Measurements from ENCODE around the gene CDPF1. TPM values are rescaled to one million over a fixed set of nuclear protein-coding genes. Genes with fewer than 3 reads are reported as not detected.

Gene CDPF1
- total RNA-seq, 1 donor from 2014 or later: 5.7 TPM

GRCh38 chr22:46259374-46259773, 9.3 kb upstream of the CDPF1 start:
- Histone ChIP-seq H3K4me2 (ENCODE audit: low read length) (no peak overlapping the region), H3K36me3 (ENCODE audit: insufficient read depth, low read length) (no peaks in the 10 kb centered on the region), H3K27ac (ENCODE audit: low read depth, low read length) (no peak overlapping the region), H3K79me2 (ENCODE audit: insufficient read depth, low read length) (no peaks in the 10 kb centered on the region), H2AFZ (ENCODE audit: low read depth, low read length) (no peak overlapping the region), H4K20me1 (ENCODE audit: insufficient read depth, low read length) (no peaks in the 10 kb centered on the region), H3K4me1 (ENCODE audit: insufficient read depth, low read length) (no peaks in the 10 kb centered on the region), H3K9me3 (ENCODE audit: insufficient read depth, low read depth, low read length) (peaks cover 2% of the 10 kb centered on the region), H3K4me3 (ENCODE audit: insufficient read depth, low read depth, low read length) (no peak overlapping the region), H3K27me3 (ENCODE audit: insufficient read depth, low read length) (peaks cover 15% of the 10 kb centered on the region), H3K9ac (ENCODE audit: low read length) (no peak overlapping the region)
- FAIRE-seq (no peak), DNase-seq (ENCODE audit: low read depth) (no peak)
- H3K27me3 Mint-ChIP-seq (ENCODE audit: low read depth, unreplicated experiment): peaks cover 56% of the 10 kb centered on the region
- no peak overlapping the region for H3K27ac Mint-ChIP-seq (ENCODE audit: unreplicated experiment)
- no peak for TF ChIP-seq EZH2 (IDR thresholded peaks at IDR 0.05; ENCODE audit: insufficient read depth, low read length)
- TF ChIP-seq, protein P1, sequence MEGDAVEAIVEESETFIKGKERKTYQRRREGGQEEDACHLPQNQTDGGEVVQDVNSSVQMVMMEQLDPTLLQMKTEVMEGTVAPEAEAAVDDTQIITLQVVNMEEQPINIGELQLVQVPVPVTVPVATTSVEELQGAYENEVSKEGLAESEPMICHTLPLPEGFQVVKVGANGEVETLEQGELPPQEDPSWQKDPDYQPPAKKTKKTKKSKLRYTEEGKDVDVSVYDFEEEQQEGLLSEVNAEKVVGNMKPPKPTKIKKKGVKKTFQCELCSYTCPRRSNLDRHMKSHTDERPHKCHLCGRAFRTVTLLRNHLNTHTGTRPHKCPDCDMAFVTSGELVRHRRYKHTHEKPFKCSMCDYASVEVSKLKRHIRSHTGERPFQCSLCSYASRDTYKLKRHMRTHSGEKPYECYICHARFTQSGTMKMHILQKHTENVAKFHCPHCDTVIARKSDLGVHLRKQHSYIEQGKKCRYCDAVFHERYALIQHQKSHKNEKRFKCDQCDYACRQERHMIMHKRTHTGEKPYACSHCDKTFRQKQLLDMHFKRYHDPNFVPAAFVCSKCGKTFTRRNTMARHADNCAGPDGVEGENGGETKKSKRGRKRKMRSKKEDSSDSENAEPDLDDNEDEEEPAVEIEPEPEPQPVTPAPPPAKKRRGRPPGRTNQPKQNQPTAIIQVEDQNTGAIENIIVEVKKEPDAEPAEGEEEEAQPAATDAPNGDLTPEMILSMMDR (IDR thresholded peaks at IDR 0.05; ENCODE audit: insufficient read depth, low read depth, low read length): no peak
- no peak overlapping the region for H3K4me3 Mint-ChIP-seq (ENCODE audit: unreplicated experiment)
- H3K4me1 Mint-ChIP-seq (ENCODE audit: low read depth, unreplicated experiment): no peaks in the 10 kb centered on the region
- peaks cover 34% of the 10 kb centered on the region for H3K9me3 Mint-ChIP-seq (ENCODE audit: unreplicated experiment)
- peaks cover 16% of the 10 kb centered on the region for H3K36me3 Mint-ChIP-seq (ENCODE audit: low read depth, unreplicated experiment)

DNA sequence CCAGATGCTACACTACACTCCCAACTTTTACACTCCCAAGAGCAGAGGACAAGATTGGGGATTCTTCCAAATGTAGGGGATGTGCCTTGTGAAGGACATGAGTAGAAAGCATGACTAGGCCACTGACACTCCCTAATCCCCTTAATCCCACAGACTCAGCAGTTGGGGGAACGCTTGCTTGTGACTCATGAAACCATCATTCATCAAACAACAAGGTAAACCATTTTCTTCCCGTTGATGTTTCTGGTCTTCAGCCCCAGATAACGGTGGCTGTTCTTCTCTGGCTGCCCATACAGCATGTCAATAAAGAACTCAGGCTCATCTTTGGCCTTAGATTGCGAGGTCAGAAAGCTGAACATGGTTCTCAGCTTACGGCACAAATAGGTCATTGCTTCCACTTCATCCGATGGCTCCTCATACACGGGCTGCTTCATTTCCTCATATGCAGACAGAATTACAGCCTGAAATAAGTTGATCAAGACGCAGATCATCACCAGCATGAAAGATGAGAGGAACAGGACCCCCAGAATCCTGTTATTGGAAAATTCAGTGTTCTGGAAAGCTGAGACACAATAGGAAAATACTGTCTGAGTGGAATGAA, 6.4 kb upstream of the CDPF1 start:
- Mint-ChIP-seq H3K9me3 (ENCODE audit: unreplicated experiment) (peaks cover 22% of the 10 kb centered on the region), H3K4me1 (ENCODE audit: low read depth, unreplicated experiment) (no peaks in the 10 kb centered on the region), H3K27ac (ENCODE audit: unreplicated experiment) (no peak overlapping the region), H3K4me3 (ENCODE audit: unreplicated experiment) (no peak overlapping the region), H3K27me3 (ENCODE audit: low read depth, unreplicated experiment) (peaks cover 35% of the 10 kb centered on the region), H3K36me3 (ENCODE audit: low read depth, unreplicated experiment) (peaks cover 11% of the 10 kb centered on the region)
- Histone ChIP-seq H3K27ac (ENCODE audit: low read depth, low read length) (no peak overlapping the region), H3K9ac (ENCODE audit: low read length) (no peak overlapping the region), H3K36me3 (ENCODE audit: insufficient read depth, low read length) (no peaks in the 10 kb centered on the region), H3K4me1 (ENCODE audit: insufficient read depth, low read length) (no peaks in the 10 kb centered on the region), H3K4me2 (ENCODE audit: low read length) (no peak overlapping the region), H3K4me3 (ENCODE audit: insufficient read depth, low read depth, low read length) (no peak overlapping the region), H4K20me1 (ENCODE audit: insufficient read depth, low read length) (no peaks in the 10 kb centered on the region), H2AFZ (ENCODE audit: low read depth, low read length) (no peak overlapping the region), H3K79me2 (ENCODE audit: insufficient read depth, low read length) (no peaks in the 10 kb centered on the region), H3K27me3 (ENCODE audit: insufficient read depth, low read length) (peaks cover 6% of the 10 kb centered on the region), H3K9me3 (ENCODE audit: insufficient read depth, low read depth, low read length) (no peaks in the 10 kb centered on the region)
- FAIRE-seq (no peak), DNase-seq (ENCODE audit: low read depth) (no peak)
- TF ChIP-seq, protein P1 (IDR thresholded peaks at IDR 0.05; ENCODE audit: insufficient read depth, low read depth, low read length): no peak
- TF ChIP-seq EZH2 (IDR thresholded peaks at IDR 0.05; ENCODE audit: insufficient read depth, low read length): no peak

DNA sequence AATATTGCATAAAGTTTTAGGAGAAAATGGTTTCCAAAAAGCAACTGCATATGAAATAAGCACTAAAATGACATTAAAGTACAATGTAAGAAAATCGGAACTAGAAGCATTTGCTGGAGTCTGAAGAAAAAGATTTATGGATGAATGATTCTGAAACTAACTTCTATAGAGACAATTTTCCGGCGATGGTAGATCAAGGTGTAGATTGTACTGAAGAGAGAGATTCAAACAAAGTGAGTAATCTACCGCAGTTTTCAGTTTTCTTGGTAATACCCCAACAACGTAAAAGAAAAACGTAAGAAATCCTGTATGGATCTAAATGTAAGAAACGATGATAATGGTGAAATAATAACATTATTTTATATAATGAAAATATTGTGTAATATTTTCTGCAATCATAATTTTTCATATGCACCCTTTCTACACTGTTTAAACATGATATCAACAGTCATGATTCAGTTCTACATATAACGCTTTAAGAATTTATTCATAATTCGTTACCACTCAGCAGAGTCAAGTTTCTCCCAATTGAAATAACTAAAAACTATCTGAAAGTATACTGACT, 1.8 kb upstream of the CDPF1 start:
- Mint-ChIP-seq H3K4me1 (ENCODE audit: low read depth, unreplicated experiment) (no peaks in the 10 kb centered on the region), H3K27ac (ENCODE audit: unreplicated experiment) (no peak overlapping the region), H3K36me3 (ENCODE audit: low read depth, unreplicated experiment) (peaks cover 13% of the 10 kb centered on the region), H3K4me3 (ENCODE audit: unreplicated experiment) (peak overlapping the region; percentile 81), H3K27me3 (ENCODE audit: low read depth, unreplicated experiment) (peaks cover 5% of the 10 kb centered on the region), H3K9me3 (ENCODE audit: unreplicated experiment) (peaks cover 3% of the 10 kb centered on the region)
- no peak overlapping the region for H3K27ac ChIP-seq (ENCODE audit: low read depth, low read length)
- TF ChIP-seq EZH2 (IDR thresholded peaks at IDR 0.05; ENCODE audit: insufficient read depth, low read length): no peak
- TF ChIP-seq, protein P1 (IDR thresholded peaks at IDR 0.05; ENCODE audit: insufficient read depth, low read depth, low read length): no peak
- H3K4me3 ChIP-seq (ENCODE audit: insufficient read depth, low read depth, low read length): no peak overlapping the region
- H3K36me3 ChIP-seq (ENCODE audit: insufficient read depth, low read length): no peaks in the 10 kb centered on the region
- H3K9me3 ChIP-seq (ENCODE audit: insufficient read depth, low read depth, low read length): no peaks in the 10 kb centered on the region
- no peak overlapping the region for H3K4me2 ChIP-seq (ENCODE audit: low read length)
- H3K79me2 ChIP-seq (ENCODE audit: insufficient read depth, low read length): peaks cover 4% of the 10 kb centered on the region
- no peaks in the 10 kb centered on the region for H3K27me3 ChIP-seq (ENCODE audit: insufficient read depth, low read length)
- no peak for FAIRE-seq
- peaks cover 9% of the 10 kb centered on the region for H3K4me1 ChIP-seq (ENCODE audit: insufficient read depth, low read length)
- H2AFZ ChIP-seq (ENCODE audit: low read depth, low read length): no peak overlapping the region
- DNase-seq (ENCODE audit: low read depth): no peak
- H3K9ac ChIP-seq (ENCODE audit: low read length): no peak overlapping the region
- no peaks in the 10 kb centered on the region for H4K20me1 ChIP-seq (ENCODE audit: insufficient read depth, low read length)
